T1000 (cell line): ENCODE measurements around the gene SUCLA2.

Experiments
- DNase-seq: peaks from one replicate; lab custom pipeline; 2025; ENCODE audit warnings: mixed read lengths; lab: John Stamatoyannopoulos, UW

Gene SUCLA2

DNA sequence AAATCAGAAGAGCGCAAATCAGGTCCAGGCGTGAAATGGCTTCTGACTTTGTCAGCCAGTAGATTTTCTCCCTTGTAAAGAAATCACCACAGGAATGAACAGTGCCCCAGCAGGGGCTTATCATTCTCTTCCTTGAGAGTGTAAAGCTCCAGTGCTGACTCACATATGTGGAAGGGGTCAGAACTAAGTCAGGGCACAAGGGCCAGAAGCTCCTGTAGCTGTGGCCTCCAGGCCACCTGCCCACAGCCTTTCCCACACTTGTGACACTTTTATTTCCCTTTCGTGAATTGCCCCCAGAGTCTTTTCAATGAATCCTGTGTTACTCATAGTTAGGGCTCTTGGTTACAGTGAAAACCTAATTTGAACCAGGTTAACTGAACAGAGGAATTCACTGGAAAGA is 99.6 kb downstream of the SUCLA2 start:
- no peak for DNase-seq

DNA sequence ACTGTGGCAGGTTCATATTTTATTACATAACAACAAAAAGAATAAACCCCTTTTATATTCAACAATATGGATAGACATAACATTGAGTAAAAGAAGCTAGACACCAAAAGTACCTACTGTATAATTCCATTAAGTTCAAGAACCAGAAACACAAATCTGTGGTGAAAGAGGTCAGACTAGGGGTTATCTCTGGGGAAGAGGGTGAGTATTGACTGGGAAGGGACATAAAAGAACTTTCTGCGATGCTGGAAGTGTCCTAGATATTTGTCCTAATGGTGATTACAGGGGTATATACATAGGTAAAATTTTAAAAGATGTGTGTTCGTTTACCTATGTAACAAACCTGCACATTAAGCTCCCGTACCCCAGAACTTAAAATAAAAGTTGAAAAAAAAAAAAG is 103.0 kb downstream of the SUCLA2 start:
- DNase-seq, result no peak

DNA sequence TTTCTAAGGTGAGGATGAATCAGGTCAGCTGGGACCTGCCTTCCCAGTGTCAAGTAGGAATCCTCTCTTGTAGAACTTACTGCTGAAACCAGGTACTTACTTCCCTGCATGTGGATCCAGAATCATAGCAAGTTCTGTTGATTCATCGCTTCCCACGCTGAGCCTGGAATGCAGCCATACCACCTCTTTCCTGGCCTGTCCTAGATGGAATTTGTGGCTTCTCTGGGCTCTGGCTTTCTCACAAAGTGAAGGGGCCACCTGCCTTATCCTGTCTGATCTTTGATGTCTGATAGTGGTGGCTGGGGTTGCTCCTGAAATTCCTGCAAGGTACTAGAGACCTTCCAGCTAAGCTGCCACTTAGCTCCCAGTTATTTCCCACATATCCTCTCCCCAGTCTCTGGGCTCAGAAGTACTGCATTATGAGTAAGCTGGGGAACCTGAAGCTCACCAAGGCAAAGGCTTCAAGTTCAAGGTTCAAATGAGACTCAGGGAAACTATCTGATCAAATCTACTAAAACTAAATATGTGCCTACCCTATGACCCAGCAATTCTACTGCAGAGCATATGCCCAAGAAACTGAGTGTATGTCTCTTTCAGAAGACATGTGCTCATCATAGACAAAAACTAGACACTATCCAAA is 103.5 kb downstream of the SUCLA2 start:
- no peak for DNase-seq

DNA sequence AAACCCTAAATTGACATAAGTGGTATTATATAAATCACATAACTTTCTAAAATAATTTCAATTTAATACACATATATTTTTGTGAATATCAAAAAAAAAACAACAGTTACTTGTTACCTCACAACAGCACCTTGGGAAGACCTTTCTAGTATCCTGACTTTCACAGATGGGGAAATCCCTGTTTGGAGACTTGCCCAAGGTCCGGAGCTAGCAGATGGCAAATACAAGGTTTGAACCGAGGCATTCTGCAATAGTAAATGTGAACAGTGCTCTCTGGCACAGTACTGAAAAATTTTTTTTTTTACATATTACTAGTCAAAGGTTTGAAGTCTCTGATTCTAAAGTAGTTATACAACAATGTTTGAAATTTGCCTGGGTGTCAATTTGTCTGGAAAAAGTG is 104.5 kb downstream of the SUCLA2 start:
- DNase-seq, result no peak

DNA sequence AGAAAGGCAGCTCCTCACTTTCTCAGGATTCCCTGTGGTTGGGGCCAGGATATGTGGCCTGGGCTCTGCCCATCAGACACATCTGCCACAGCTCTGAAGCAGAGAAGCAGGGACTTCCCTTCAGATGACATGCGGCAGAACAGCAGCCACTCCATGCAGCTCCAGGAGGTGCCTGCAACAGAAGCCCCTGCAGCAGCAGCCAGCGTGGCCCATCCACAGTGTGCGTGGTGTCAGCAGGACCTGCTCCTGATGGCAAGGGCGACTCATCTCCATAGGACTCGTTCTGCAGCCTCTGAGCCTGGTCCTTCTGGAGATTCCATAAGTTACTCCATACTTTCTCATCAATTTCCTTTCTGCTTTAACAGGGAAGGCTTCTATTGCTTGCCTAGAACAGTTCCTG is 105.0 kb downstream of the SUCLA2 start:
- DNase-seq, result no peak

DNA sequence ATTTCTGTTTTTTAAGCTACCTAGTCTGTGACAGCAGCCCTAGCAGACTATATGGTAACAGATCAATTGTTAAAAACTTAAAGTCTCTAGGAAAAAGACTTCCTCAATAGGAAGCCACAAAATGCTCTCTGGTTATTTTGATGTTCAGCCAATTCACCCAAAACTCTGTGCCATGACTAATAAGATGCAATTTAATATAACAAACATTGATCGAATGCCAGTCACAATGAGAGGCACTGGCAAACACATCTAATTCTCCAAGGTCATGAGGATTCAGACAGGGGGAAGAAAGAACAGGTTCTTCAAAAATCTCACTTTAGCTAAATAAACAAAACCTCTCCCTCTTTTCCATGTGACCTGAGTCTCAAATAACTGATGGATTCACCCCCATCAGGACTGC is 107.5 kb downstream of the SUCLA2 start:
- DNase-seq, result no peak
